Measurements from ENCODE around the gene ALDH1B1.

ALDH1B1 gene

GRCh38 chr9:38439291-38439915 is 46.9 kb downstream of the ALDH1B1 start:
- Histone ChIP-seq H3K9ac (ENCODE audit: low read length) (no peak overlapping the region), H3K36me3 (ENCODE audit: control insufficient read depth, low read depth, low read length) (no peaks in the 10 kb centered on the region), H3K9me3 (ENCODE audit: control insufficient read depth, low read depth, low read length) (no peaks in the 10 kb centered on the region), H3K27me3 (ENCODE audit: control insufficient read depth, insufficient read depth, low read length) (no peaks in the 10 kb centered on the region), H3K4me3 (ENCODE audit: low read length) (no peak overlapping the region), H3K27ac (ENCODE audit: low read length) (no peak overlapping the region), H3K4me1 (ENCODE audit: control insufficient read depth, low read depth, low read length) (no peaks in the 10 kb centered on the region)

GRCh38 chr9:38439916-38440301 is 47.4 kb downstream of the ALDH1B1 start:
- H3K4me1 ChIP-seq (ENCODE audit: control insufficient read depth, low read depth, low read length) = no peaks in the 10 kb centered on the region
- no peak overlapping the region for H3K9ac ChIP-seq (ENCODE audit: low read length)
- no peaks in the 10 kb centered on the region for H3K36me3 ChIP-seq (ENCODE audit: control insufficient read depth, low read depth, low read length)
- no peaks in the 10 kb centered on the region for H3K9me3 ChIP-seq (ENCODE audit: control insufficient read depth, low read depth, low read length)
- H3K27me3 ChIP-seq (ENCODE audit: control insufficient read depth, insufficient read depth, low read length) = no peaks in the 10 kb centered on the region
- H3K4me3 ChIP-seq (ENCODE audit: low read length) = no peak overlapping the region
- H3K27ac ChIP-seq (ENCODE audit: low read length) = no peak overlapping the region

- Histone ChIP-seq H3K4me1 (ENCODE audit: control insufficient read depth, low read depth, low read length) (no peaks in the 10 kb centered on the region), H3K27ac (ENCODE audit: low read length) (no peak overlapping the region), H3K27me3 (ENCODE audit: control insufficient read depth, insufficient read depth, low read length) (no peaks in the 10 kb centered on the region), H3K9me3 (ENCODE audit: control insufficient read depth, low read depth, low read length) (no peaks in the 10 kb centered on the region), H3K4me3 (ENCODE audit: low read length) (no peak overlapping the region), H3K36me3 (ENCODE audit: control insufficient read depth, low read depth, low read length) (no peaks in the 10 kb centered on the region), H3K9ac (ENCODE audit: low read length) (no peak overlapping the region)
Observed at GRCh38 chr9:38440516-38440915, 48.0 kb downstream of the ALDH1B1 start.

- Histone ChIP-seq H3K4me1 (ENCODE audit: control insufficient read depth, low read depth, low read length) (no peaks in the 10 kb centered on the region), H3K27ac (ENCODE audit: low read length) (no peak overlapping the region), H3K36me3 (ENCODE audit: control insufficient read depth, low read depth, low read length) (no peaks in the 10 kb centered on the region), H3K9ac (ENCODE audit: low read length) (no peak overlapping the region), H3K9me3 (ENCODE audit: control insufficient read depth, low read depth, low read length) (no peaks in the 10 kb centered on the region), H3K27me3 (ENCODE audit: control insufficient read depth, insufficient read depth, low read length) (no peaks in the 10 kb centered on the region), H3K4me3 (ENCODE audit: low read length) (no peak overlapping the region)
Observed at GRCh38 chr9:38441347-38442085, 49.0 kb downstream of the ALDH1B1 start.

GRCh38 chr9:38442473-38443096 is 50.1 kb downstream of the ALDH1B1 start:
- Histone ChIP-seq H3K9ac (ENCODE audit: low read length) (no peak overlapping the region), H3K4me1 (ENCODE audit: control insufficient read depth, low read depth, low read length) (no peaks in the 10 kb centered on the region), H3K27ac (ENCODE audit: low read length) (no peak overlapping the region), H3K27me3 (ENCODE audit: control insufficient read depth, insufficient read depth, low read length) (no peaks in the 10 kb centered on the region), H3K9me3 (ENCODE audit: control insufficient read depth, low read depth, low read length) (no peaks in the 10 kb centered on the region), H3K4me3 (ENCODE audit: low read length) (no peak overlapping the region), H3K36me3 (ENCODE audit: control insufficient read depth, low read depth, low read length) (no peaks in the 10 kb centered on the region)

GRCh38 chr9:38443181-38443580 is 50.7 kb downstream of the ALDH1B1 start:
- Histone ChIP-seq H3K4me3 (ENCODE audit: low read length) (no peak overlapping the region), H3K27me3 (ENCODE audit: control insufficient read depth, insufficient read depth, low read length) (no peaks in the 10 kb centered on the region), H3K36me3 (ENCODE audit: control insufficient read depth, low read depth, low read length) (no peaks in the 10 kb centered on the region), H3K9me3 (ENCODE audit: control insufficient read depth, low read depth, low read length) (no peaks in the 10 kb centered on the region), H3K4me1 (ENCODE audit: control insufficient read depth, low read depth, low read length) (no peaks in the 10 kb centered on the region), H3K9ac (ENCODE audit: low read length) (no peak overlapping the region), H3K27ac (ENCODE audit: low read length) (no peak overlapping the region)

GRCh38 chr9:38443597-38443996 is 51.1 kb downstream of the ALDH1B1 start:
- no peaks in the 10 kb centered on the region for H3K36me3 ChIP-seq (ENCODE audit: control insufficient read depth, low read depth, low read length)
- H3K4me3 ChIP-seq (ENCODE audit: low read length) = no peak overlapping the region
- H3K9me3 ChIP-seq (ENCODE audit: control insufficient read depth, low read depth, low read length) = no peaks in the 10 kb centered on the region
- no peaks in the 10 kb centered on the region for H3K4me1 ChIP-seq (ENCODE audit: control insufficient read depth, low read depth, low read length)
- H3K27me3 ChIP-seq (ENCODE audit: control insufficient read depth, insufficient read depth, low read length) = no peaks in the 10 kb centered on the region
- no peak overlapping the region for H3K27ac ChIP-seq (ENCODE audit: low read length)
- no peak overlapping the region for H3K9ac ChIP-seq (ENCODE audit: low read length)

GRCh38 chr9:38445154-38446043 is 52.9 kb downstream of the ALDH1B1 start:
- Histone ChIP-seq H3K4me1 (ENCODE audit: control insufficient read depth, low read depth, low read length) (no peaks in the 10 kb centered on the region), H3K27ac (ENCODE audit: low read length) (no peak overlapping the region), H3K4me3 (ENCODE audit: low read length) (no peak overlapping the region), H3K9me3 (ENCODE audit: control insufficient read depth, low read depth, low read length) (no peaks in the 10 kb centered on the region), H3K9ac (ENCODE audit: low read length) (no peak overlapping the region), H3K36me3 (ENCODE audit: control insufficient read depth, low read depth, low read length) (no peaks in the 10 kb centered on the region), H3K27me3 (ENCODE audit: control insufficient read depth, insufficient read depth, low read length) (no peaks in the 10 kb centered on the region)

GRCh38 chr9:38447703-38448102 is 55.2 kb downstream of the ALDH1B1 start:
- no peak overlapping the region for H3K4me3 ChIP-seq (ENCODE audit: low read length)
- H3K27ac ChIP-seq (ENCODE audit: low read length) = no peak overlapping the region
- H3K4me1 ChIP-seq (ENCODE audit: control insufficient read depth, low read depth, low read length) = no peaks in the 10 kb centered on the region
- H3K9me3 ChIP-seq (ENCODE audit: control insufficient read depth, low read depth, low read length) = peaks cover 9% of the 10 kb centered on the region
- H3K9ac ChIP-seq (ENCODE audit: low read length) = no peak overlapping the region
- no peaks in the 10 kb centered on the region for H3K36me3 ChIP-seq (ENCODE audit: control insufficient read depth, low read depth, low read length)
- H3K27me3 ChIP-seq (ENCODE audit: control insufficient read depth, insufficient read depth, low read length) = no peaks in the 10 kb centered on the region

All from iPS-18a (cell line).